Loucy (cell line): ENCODE results near the gene LDLRAD4.

ENCODE experiments used
- CTCF ChIP-seq: fragments of 200-600 bp; sonication (generic); conservative IDR thresholded peaks from 2 replicates; pipeline ENCODE4 v1.5.1; 2014; ENCODE audit warnings: mild to moderate bottlenecking, antibody characterized with exemption, low read length
- EZH2phosphoT487 ChIP-seq: fragments of 200-600 bp; IDR thresholded peaks from 2 replicates; pipeline ENCODE4 v1.6.1; 2018; ENCODE audit warnings: antibody characterized with exemption, mild to moderate bottlenecking, moderate library complexity, borderline replicate concordance

- TF ChIP-seq CTCF (no peak), EZH2phosphoT487 (no peak)
These were observed 305.5 kb downstream of the LDLRAD4 start for GRCh38 chr18:13524054-13524453.
